ENCODE data around the gene D2HGDH. TPM values are rescaled to one million over a fixed set of nuclear protein-coding genes. Genes with fewer than 3 reads are reported as not detected.

Gene D2HGDH
- total RNA-seq, 1 experiment from 2014 or later: 10.0 TPM

DNA sequence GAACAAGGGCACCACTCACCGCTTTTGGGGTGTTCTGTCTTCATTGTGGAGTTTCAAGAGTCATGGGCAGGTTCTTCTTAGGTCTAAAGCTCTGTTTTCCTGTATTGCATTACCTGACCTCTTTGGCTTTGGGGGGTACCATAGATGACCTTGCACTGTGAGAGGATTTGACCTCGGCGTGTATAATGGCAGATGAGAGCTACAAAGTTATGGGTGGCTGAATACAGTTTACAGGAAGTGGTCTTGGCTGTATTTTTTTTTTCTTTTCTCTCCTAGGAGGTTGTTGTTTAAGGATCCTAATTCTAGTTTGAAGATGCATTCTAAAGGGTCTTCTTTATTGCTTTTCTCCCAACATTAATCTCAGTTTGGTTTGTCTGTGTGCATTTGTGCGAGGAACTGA lies 53.7 kb downstream of the D2HGDH start:
- WGBS (ENCODE audit: extremely low coverage, insufficient read length, low lambda C conversion rate): no CpG with 5 or more reads among the region's 4 CpGs
- Histone ChIP-seq H3K23ac (ENCODE audit: insufficient read length, low read depth, low read length) (no peak overlapping the region), H3K9me3 (ENCODE audit: control insufficient read depth, low read depth, low read length) (no peaks in the 10 kb centered on the region), H2BK20ac (ENCODE audit: low read depth, low read length, poor library complexity, severe bottlenecking) (no peak overlapping the region), H2BK15ac (ENCODE audit: low read depth, low read length) (no peak overlapping the region), H2AFZ (ENCODE audit: low read length) (no peak overlapping the region), H2BK5ac (ENCODE audit: insufficient read length, low read length) (no peak overlapping the region), H2BK120ac (ENCODE audit: low read depth, low read length, poor library complexity, severe bottlenecking) (no peak overlapping the region), H3K27ac (ENCODE audit: insufficient read length, low read depth, low read length) (no peak overlapping the region), H3K9ac (ENCODE audit: extremely low read depth, insufficient read length, low read length) (no peak overlapping the region), H3K79me1 (ENCODE audit: insufficient read depth, low read depth, low read length, poor library complexity, severe bottlenecking) (no peaks in the 10 kb centered on the region), H3K79me2 (ENCODE audit: insufficient read depth, low read length) (no peaks in the 10 kb centered on the region), H3K4me2 (ENCODE audit: insufficient read depth, insufficient read length, low read length) (no peak overlapping the region), H3K27me3 (ENCODE audit: insufficient read depth, low read length) (no peaks in the 10 kb centered on the region), H3K23me2 (ENCODE audit: insufficient read length, low read depth, low read length, poor library complexity, severe bottlenecking) (no peaks in the 10 kb centered on the region), H3K56ac (ENCODE audit: insufficient read length, low read depth, low read length) (no peak overlapping the region), H4K20me1 (ENCODE audit: control insufficient read depth, insufficient read depth, insufficient read length) (no peaks in the 10 kb centered on the region), H3K4me1 (ENCODE audit: insufficient read depth, low read length) (no peaks in the 10 kb centered on the region), H3T11ph (ENCODE audit: low read length) (no peak overlapping the region), H4K8ac (replicated peaks; ENCODE audit: insufficient read length, low read depth, low read length) (no peak overlapping the region), H3K18ac (ENCODE audit: insufficient read length, low read depth, low read length) (no peak overlapping the region), H3K14ac (ENCODE audit: insufficient read depth, low read length) (no peak overlapping the region), H4K91ac (ENCODE audit: insufficient read length, low read depth, low read length) (no peak overlapping the region), H3K4ac (ENCODE audit: low read depth, low read length) (no peak overlapping the region), H2AK5ac (ENCODE audit: insufficient read length, low read length) (no peak overlapping the region), H4K5ac (ENCODE audit: insufficient read length, low read depth, low read length) (no peak overlapping the region), H2BK12ac (ENCODE audit: insufficient read length, low read depth, low read length) (no peak overlapping the region)
- DNase-seq: no peak
- Mint-ChIP-seq H3K4me3 (no peak overlapping the region), H3K27me3 (ENCODE audit: low read depth) (peaks cover 24% of the 10 kb centered on the region), H3K27ac (no peak overlapping the region), H3K9me3 (peaks cover 42 to 52% of the 10 kb centered on the region in 2 experiments), H3K4me1 (peaks cover 8 to 11% of the 10 kb centered on the region in 2 experiments; a peak in 3 of 4 replicates), H3K36me3 (ENCODE audit: insufficient read depth in 1 of 3, low read depth in 3 of 3) (peaks cover 5 to 21% (median 19%) of the 10 kb centered on the region in 3 experiments)
- TF ChIP-seq, protein P1, sequence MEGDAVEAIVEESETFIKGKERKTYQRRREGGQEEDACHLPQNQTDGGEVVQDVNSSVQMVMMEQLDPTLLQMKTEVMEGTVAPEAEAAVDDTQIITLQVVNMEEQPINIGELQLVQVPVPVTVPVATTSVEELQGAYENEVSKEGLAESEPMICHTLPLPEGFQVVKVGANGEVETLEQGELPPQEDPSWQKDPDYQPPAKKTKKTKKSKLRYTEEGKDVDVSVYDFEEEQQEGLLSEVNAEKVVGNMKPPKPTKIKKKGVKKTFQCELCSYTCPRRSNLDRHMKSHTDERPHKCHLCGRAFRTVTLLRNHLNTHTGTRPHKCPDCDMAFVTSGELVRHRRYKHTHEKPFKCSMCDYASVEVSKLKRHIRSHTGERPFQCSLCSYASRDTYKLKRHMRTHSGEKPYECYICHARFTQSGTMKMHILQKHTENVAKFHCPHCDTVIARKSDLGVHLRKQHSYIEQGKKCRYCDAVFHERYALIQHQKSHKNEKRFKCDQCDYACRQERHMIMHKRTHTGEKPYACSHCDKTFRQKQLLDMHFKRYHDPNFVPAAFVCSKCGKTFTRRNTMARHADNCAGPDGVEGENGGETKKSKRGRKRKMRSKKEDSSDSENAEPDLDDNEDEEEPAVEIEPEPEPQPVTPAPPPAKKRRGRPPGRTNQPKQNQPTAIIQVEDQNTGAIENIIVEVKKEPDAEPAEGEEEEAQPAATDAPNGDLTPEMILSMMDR (conservative IDR thresholded peaks at IDR 0.05): no peak
